Common myeloid progenitor, CD34-positive (primary cell): ENCODE measurements around the gene DCUN1D4.
A peak's percentile ranks its signal among the peaks of the same experiment; 100 is the strongest.
"Not testable (repeated sequence)": the region's sequence is repeated elsewhere in the genome, so short reads cannot be mapped to it uniquely, and the experiment has no call there.

ENCODE experiments used
- CTCF ChIA-PET: fragments of 350-600 bp; sonication (Branson Sonifier 250); formaldehyde crosslinking; loops from one replicate; lab custom pipeline; 2021; ENCODE audit warnings: antibody characterized with exemption; lab: Charles Lee
- POLR2A ChIA-PET: fragments of 350-600 bp; sonication (Branson Sonifier 250); formaldehyde crosslinking; loops from one replicate; lab custom pipeline; 2021; ENCODE audit warnings: antibody characterized with exemption; lab: Charles Lee
- DNase-seq, 3 donors: peaks; one replicate each; pipeline versions ENCODE4 v3.0.0 to v3.0.0-alpha.2; 2013
- H3K27ac ChIP-seq, 2 experiments: 1 replicate in 1 of 2; 2 replicates in 1 of 2; pipeline ENCODE4 v1.7.0; 2013; ENCODE audit warnings: inconsistent platforms in 2 of 2, low read length in 2 of 2, mild to moderate bottlenecking in 2 of 2, low read depth in 1 of 2, moderate library complexity in 1 of 2; ENCODE audit not compliant: severe bottlenecking in 2 of 2, insufficient read depth in 1 of 2, poor library complexity in 1 of 2
- H3K27me3 ChIP-seq, 5 experiments: replicated peaks in 2 of 5; 1 replicate in 3 of 5; 2 replicates in 2 of 5; pipeline versions ENCODE4 v1.6.1 to v1.7.0; 2013; ENCODE audit warnings: low read length in 4 of 5, mild to moderate bottlenecking in 2 of 5, moderate library complexity in 2 of 5, inconsistent platforms in 1 of 5; ENCODE audit not compliant: insufficient read depth in 5 of 5, control insufficient read depth in 4 of 5
- H3K36me3 ChIP-seq, 4 experiments: 1 replicate in 2 of 4; 2 replicates in 2 of 4; pipeline versions ENCODE4 v1.6.1 to v1.7.0; 2013; ENCODE audit warnings: low read length in 3 of 4, control low read depth in 1 of 4, mild to moderate bottlenecking in 1 of 4; ENCODE audit not compliant: control insufficient read depth in 4 of 4, insufficient read depth in 4 of 4
- H3K4me1 ChIP-seq, 4 experiments: 1 replicate in 3 of 4; 2 replicates in 1 of 4; pipeline versions ENCODE4 v1.6.1 to v1.7.1; 2013; ENCODE audit warnings: low read length in 3 of 4, mild to moderate bottlenecking in 3 of 4, control low read depth in 1 of 4, inconsistent platforms in 1 of 4, moderate library complexity in 1 of 4; ENCODE audit not compliant: control insufficient read depth in 4 of 4, insufficient read depth in 4 of 4; ENCODE audit errors: control extremely low read depth in 1 of 4
- H3K4me3 ChIP-seq, 7 experiments: 1 replicate in 4 of 7; 2 replicates in 3 of 7; pipeline versions ENCODE4 v1.5.1 to v1.7.0; 2013; ENCODE audit warnings: mild to moderate bottlenecking in 7 of 7, low read length in 6 of 7, moderate library complexity in 6 of 7, inconsistent platforms in 2 of 7, low read depth in 2 of 7, control low read depth in 1 of 7; ENCODE audit not compliant: insufficient read depth in 4 of 7, control insufficient read depth in 1 of 7; ENCODE audit errors: extremely low read depth in 1 of 7
- H3K9me3 ChIP-seq, 5 experiments: 1 replicate in 4 of 5; 2 replicates in 1 of 5; pipeline versions ENCODE4 v1.6.1 to v1.7.1; 2013; ENCODE audit warnings: low read length in 4 of 5, mild to moderate bottlenecking in 2 of 5, inconsistent platforms in 1 of 5, low read depth in 1 of 5, moderate library complexity in 1 of 5; ENCODE audit not compliant: control insufficient read depth in 4 of 5, insufficient read depth in 2 of 5; ENCODE audit errors: control extremely low read depth in 1 of 5
- WGBS: methylation state at CpG from one replicate; pipeline ENCODE4 v1.1.5; 2013; ENCODE audit not compliant: insufficient coverage; 5-methylcytosine and 5-hydroxymethylcytosine counted together

Gene DCUN1D4

DNA sequence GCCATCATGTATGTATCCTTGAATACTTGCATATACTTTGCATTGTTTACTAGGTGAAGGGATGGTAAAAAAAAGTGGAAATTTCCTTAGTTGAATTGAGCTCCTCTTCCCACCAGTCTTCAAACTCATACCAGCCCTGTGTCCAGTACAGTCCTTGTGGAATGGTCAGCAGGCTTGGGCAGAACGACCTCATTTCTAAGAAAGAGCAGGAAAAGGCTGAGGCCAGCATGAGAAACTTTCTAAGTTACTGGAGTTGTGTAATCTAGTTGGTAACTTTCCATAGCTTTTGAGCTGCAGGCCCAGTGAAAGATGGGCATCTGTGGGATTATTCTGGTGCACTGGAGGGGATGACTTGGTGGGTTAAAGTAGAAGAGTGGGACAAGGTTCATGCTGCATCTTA is 87.6 kb downstream of the DCUN1D4 start:
- Histone ChIP-seq H3K4me1 (peaks cover 0 to 6% (median 0%) of the 10 kb centered on the region in 4 experiments), H3K27me3 (no peaks in the 10 kb centered on the region), H3K27ac (no peak overlapping the region), H3K4me3 (no peak overlapping the region), H3K9me3 (no peaks in the 10 kb centered on the region), H3K36me3 (no peaks in the 10 kb centered on the region)
- ChIA-PET CTCF (no interaction called here), POLR2A (no interaction called here)
- no CpG with 5 or more reads among the region's 1 CpG for WGBS
- DNase-seq = no peak

DNA sequence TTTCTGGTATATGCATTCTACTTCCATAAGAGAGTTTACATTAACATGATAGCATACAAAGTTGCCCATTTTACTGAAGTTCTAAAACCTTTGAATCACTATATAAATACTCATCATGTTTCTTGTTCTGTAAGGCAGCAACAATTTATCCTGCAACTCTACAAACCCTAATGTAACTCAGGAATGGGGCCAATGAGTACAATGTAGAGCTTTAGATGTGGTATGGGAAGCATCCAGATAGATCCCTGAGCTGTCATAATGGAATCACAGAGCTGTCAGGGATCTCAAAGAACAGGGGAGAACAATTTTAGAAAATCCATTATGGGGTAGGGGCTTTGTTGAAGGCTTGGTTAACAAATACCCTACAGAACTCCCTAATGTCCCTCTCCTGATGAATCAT is 88.5 kb downstream of the DCUN1D4 start:
- H3K4me3 ChIP-seq = no peak overlapping the region
- CTCF ChIA-PET = no interaction called here
- no peak for DNase-seq
- H3K27me3 ChIP-seq = no peaks in the 10 kb centered on the region
- no peaks in the 10 kb centered on the region for H3K9me3 ChIP-seq
- POLR2A ChIA-PET = no interaction called here
- peaks cover 0 to 6% (median 0%) of the 10 kb centered on the region in 4 experiments for H3K4me1 ChIP-seq
- H3K27ac ChIP-seq = no peak overlapping the region
- no peaks in the 10 kb centered on the region for H3K36me3 ChIP-seq

DNA sequence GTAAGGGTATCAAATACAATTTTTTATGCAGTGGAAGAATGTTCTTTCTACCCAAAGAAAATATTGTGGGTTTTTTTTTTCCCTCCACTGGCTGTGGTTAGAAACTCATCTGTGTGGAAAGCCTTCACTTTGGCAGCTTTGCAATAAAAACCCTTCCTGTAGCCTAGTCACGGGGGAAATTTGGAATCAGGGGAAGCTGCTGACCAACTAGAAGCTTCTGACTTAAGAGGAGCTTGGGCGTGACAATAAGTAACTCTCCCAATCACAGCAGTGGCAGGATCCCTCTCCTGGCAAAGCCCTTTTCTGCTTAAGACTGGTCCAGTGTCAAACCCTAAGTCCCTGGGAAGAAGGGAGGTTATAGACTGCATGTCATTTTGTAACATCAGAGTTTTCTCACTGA is 89.3 kb downstream of the DCUN1D4 start:
- H3K27ac ChIP-seq = no peak overlapping the region
- no peaks in the 10 kb centered on the region for H3K36me3 ChIP-seq
- WGBS = 14% methylated on average over 2 of the region's 2 CpGs
- peaks cover 0 to 6% (median 0%) of the 10 kb centered on the region in 4 experiments for H3K4me1 ChIP-seq
- CTCF ChIA-PET = no interaction called here
- H3K9me3 ChIP-seq = no peaks in the 10 kb centered on the region
- peak in 2 of 3 donors; percentile 10 to 12 for DNase-seq
- no peak overlapping the region for H3K4me3 ChIP-seq
- POLR2A ChIA-PET = no interaction called here
- no peaks in the 10 kb centered on the region for H3K27me3 ChIP-seq

DNA sequence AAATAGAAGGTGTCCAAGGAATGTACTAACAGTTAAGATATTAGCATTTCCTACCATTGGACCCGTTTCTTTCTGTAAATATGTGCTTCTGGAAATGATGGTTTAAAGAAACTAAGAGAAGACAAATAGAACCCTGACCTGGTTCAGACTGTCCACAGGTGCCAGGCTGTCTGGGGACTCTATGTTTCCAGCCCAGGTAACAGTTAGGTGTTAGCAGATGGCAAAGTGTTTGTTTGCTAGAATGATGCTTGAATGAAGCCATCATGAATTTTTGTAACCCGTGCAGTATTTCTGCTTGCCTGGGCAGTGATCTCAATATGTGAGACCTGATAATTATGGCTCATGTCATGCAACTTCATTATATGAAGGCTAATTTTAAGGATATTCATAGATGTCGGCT is 89.7 kb downstream of the DCUN1D4 start:
- Histone ChIP-seq H3K36me3 (no peaks in the 10 kb centered on the region), H3K9me3 (no peaks in the 10 kb centered on the region), H3K27ac (no peak overlapping the region), H3K4me3 (no peak overlapping the region), H3K4me1 (peaks cover 0 to 6% (median 0%) of the 10 kb centered on the region in 4 experiments), H3K27me3 (no peaks in the 10 kb centered on the region)
- 68% methylated on average over 2 of the region's 3 CpGs for WGBS
- no peak for DNase-seq
- POLR2A ChIA-PET = no interaction called here
- CTCF ChIA-PET = no interaction called here

DNA sequence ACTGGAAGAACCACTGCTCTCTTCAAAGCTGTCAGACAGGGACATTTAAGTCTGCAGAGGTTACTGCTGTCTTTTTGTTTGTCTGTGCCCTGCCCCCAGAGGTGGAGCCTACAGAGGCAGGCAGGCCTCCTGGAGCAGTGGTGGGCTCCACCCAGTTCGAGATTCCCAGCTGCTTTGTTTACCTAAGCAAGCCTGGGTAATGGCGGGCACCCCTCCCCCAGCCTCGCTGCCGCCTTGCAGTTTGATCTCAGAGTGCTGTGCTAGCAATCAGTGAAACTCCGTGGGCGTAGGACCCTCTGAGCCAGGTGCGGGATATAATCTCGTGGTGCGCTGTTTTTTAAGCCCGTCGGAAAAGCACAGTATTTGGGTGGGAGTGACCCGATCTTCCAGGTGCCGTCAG is 97.5 kb downstream of the DCUN1D4 start:
- WGBS = 97% methylated on average over 13 of the region's 13 CpGs
- H3K9me3 ChIP-seq, H3K4me3 ChIP-seq, CTCF ChIA-PET, POLR2A ChIA-PET, H3K4me1 ChIP-seq, H3K36me3 ChIP-seq, DNase-seq, H3K27me3 ChIP-seq, H3K27ac ChIP-seq: not testable (repeated sequence)

DNA sequence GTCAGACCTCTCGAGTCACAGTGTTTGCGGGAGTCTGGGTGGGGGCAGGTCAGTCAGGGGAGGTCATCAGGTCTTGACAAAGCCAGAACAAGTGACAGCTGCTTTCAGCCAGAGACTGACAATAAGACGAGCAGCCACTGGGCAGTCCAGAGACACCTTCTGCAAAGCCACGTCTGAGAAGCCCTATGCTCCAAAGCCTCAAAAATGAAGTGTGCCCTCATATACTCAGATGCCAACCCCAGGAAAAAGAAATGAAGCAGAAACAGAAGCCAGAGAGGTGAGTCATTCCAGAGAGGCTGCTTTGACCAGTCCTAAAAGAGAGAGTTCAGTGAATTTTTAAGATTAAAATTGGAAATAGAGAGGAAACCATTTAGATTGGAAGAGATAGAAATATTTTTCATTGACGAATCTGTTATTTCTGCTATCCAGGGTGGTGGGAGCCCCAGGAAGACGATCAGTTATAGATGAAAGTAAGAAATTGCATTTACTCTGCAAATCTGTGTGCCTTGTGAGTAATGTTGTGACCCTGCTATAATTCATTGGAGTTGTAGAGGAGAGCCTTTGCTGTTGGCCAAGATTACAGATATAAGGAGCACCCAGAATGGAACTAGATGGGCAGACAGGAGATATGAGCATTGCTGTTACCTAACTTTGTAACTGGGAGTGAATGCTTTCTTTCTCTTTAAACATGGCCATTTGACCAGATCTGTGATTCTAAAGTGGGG is 99.3 kb downstream of the DCUN1D4 start:
- ChIA-PET CTCF (no interaction called here), POLR2A (no interaction called here)
- H3K4me3 ChIP-seq = no peak overlapping the region
- peaks cover 0 to 5% (median 0%) of the 10 kb centered on the region in 5 experiments for H3K9me3 ChIP-seq
- H3K4me1 ChIP-seq = no peaks in the 10 kb centered on the region
- WGBS = 86% methylated on average over 6 of the region's 6 CpGs
- H3K36me3 ChIP-seq = no peaks in the 10 kb centered on the region
- no peaks in the 10 kb centered on the region for H3K27me3 ChIP-seq
- DNase-seq = no peak
- no peak overlapping the region for H3K27ac ChIP-seq

DNA sequence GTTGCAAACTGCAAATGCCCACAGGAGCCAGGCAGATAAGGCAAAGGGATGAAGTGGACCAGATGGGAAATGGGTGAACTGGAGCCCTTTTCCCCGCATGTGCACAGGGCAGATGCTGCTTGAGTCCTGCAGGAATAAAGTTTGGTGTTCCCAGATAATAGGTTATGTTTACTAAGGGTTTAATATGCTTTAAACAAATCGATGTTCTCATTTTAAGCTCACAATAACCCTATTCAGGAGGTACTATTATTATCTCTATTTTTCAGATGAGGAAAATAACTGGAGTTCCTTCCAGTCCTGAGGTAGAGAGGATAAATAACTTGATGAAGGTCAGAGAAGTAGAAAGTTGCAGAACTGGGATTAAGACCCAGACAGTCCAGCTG is 99.9 kb downstream of the DCUN1D4 start:
- ChIA-PET CTCF (no interaction called here), POLR2A (no interaction called here)
- Histone ChIP-seq H3K4me1 (no peaks in the 10 kb centered on the region), H3K27me3 (no peaks in the 10 kb centered on the region), H3K9me3 (peaks cover 0 to 5% (median 0%) of the 10 kb centered on the region in 5 experiments), H3K4me3 (no peak overlapping the region), H3K27ac (no peak overlapping the region), H3K36me3 (no peaks in the 10 kb centered on the region)
- DNase-seq = no peak
- no CpG with 5 or more reads among the region's 2 CpGs for WGBS
